Effector memory CD4-positive, alpha-beta T cell (primary cell): ENCODE measurements around the gene GARRE1.
A peak's percentile ranks its signal among the peaks of the same experiment; 100 is the strongest.

Source experiments
- DNase-seq, 3 donors: peaks; one replicate each; pipeline ENCODE4 v3.0.0-alpha.2; 2020
- H3K27ac ChIP-seq: 2 replicates; pipeline ENCODE4 v1.7.0; 2013; ENCODE audit warnings: mild to moderate bottlenecking, low read length, moderate library complexity; ENCODE audit not compliant: insufficient read depth, poor library complexity, severe bottlenecking
- H3K27me3 ChIP-seq: replicated peaks from 2 replicates; pipeline ENCODE4 v1.7.0; 2013; ENCODE audit warnings: mild to moderate bottlenecking, low read length; ENCODE audit not compliant: insufficient read depth, control insufficient read depth, poor library complexity, severe bottlenecking
- H3K36me3 ChIP-seq: 2 replicates; pipeline ENCODE4 v1.7.0; 2013; ENCODE audit warnings: mild to moderate bottlenecking, low read length, moderate library complexity; ENCODE audit not compliant: control insufficient read depth, insufficient read depth
- H3K4me1 ChIP-seq: 2 replicates; pipeline ENCODE4 v1.7.0; 2013; ENCODE audit warnings: low read length, mild to moderate bottlenecking; ENCODE audit not compliant: control insufficient read depth, insufficient read depth, poor library complexity, severe bottlenecking
- H3K4me3 ChIP-seq: 2 replicates; pipeline ENCODE4 v1.7.0; 2013; ENCODE audit warnings: low read length, low read depth, mild to moderate bottlenecking; ENCODE audit not compliant: insufficient read depth, poor library complexity, severe bottlenecking
- H3K9me3 ChIP-seq: 2 replicates; pipeline ENCODE4 v1.7.0; 2013; ENCODE audit warnings: mild to moderate bottlenecking, low read length, moderate library complexity; ENCODE audit not compliant: control insufficient read depth

GARRE1 gene

GRCh38 chr19:34259367-34260095 lies 5.2 kb downstream of the GARRE1 start:
- Histone ChIP-seq H3K4me1 (peaks cover 7% of the 10 kb centered on the region), H3K9me3 (no peaks in the 10 kb centered on the region), H3K36me3 (no peaks in the 10 kb centered on the region), H3K27ac (no peak overlapping the region), H3K4me3 (no peak overlapping the region), H3K27me3 (no peaks in the 10 kb centered on the region)
- no peak for DNase-seq

GRCh38 chr19:34260771-34261173 lies 6.4 kb downstream of the GARRE1 start:
- H3K4me1 ChIP-seq, result peaks cover 10% of the 10 kb centered on the region
- no peaks in the 10 kb centered on the region for H3K9me3 ChIP-seq
- no peaks in the 10 kb centered on the region for H3K27me3 ChIP-seq
- H3K27ac ChIP-seq, result no peak overlapping the region
- no peak for DNase-seq
- H3K36me3 ChIP-seq, result no peaks in the 10 kb centered on the region
- H3K4me3 ChIP-seq, result no peak overlapping the region

GRCh38 chr19:34261334-34262109 lies 7.2 kb downstream of the GARRE1 start:
- H3K27ac ChIP-seq, result no peak overlapping the region

GRCh38 chr19:34263745-34264237 lies 9.4 kb downstream of the GARRE1 start:
- Histone ChIP-seq H3K27ac (no peak overlapping the region), H3K27me3 (no peaks in the 10 kb centered on the region), H3K9me3 (no peaks in the 10 kb centered on the region), H3K4me1 (peaks cover 17% of the 10 kb centered on the region), H3K36me3 (no peaks in the 10 kb centered on the region), H3K4me3 (no peak overlapping the region)
- DNase-seq, result no peak

More at GRCh38 chr19:34261334-34262109, 7.2 kb downstream of the GARRE1 start:
- DNase-seq, result no peak
- H3K36me3 ChIP-seq, result no peaks in the 10 kb centered on the region
- H3K27me3 ChIP-seq, result no peaks in the 10 kb centered on the region
- peaks cover 6% of the 10 kb centered on the region for H3K4me1 ChIP-seq
- H3K9me3 ChIP-seq, result no peaks in the 10 kb centered on the region
- H3K4me3 ChIP-seq, result no peak overlapping the region

- DNase-seq, result no peak
- Histone ChIP-seq H3K27ac (no peak overlapping the region), H3K27me3 (no peaks in the 10 kb centered on the region), H3K4me1 (peaks cover 26% of the 10 kb centered on the region), H3K36me3 (no peaks in the 10 kb centered on the region), H3K9me3 (no peaks in the 10 kb centered on the region), H3K4me3 (no peak overlapping the region)
Observed at GRCh38 chr19:34265221-34265650, 10.9 kb downstream of the GARRE1 start.

GRCh38 chr19:34269081-34269480 lies 14.7 kb downstream of the GARRE1 start:
- H3K36me3 ChIP-seq, result no peaks in the 10 kb centered on the region
- peak overlapping the region; percentile 19 for H3K4me3 ChIP-seq
- DNase-seq, result peak in 2 of 3 donors; percentile 3
- no peaks in the 10 kb centered on the region for H3K27me3 ChIP-seq
- H3K4me1 ChIP-seq, result peaks cover 54% of the 10 kb centered on the region
- H3K27ac ChIP-seq, result peak overlapping the region; percentile 81
- no peaks in the 10 kb centered on the region for H3K9me3 ChIP-seq

GRCh38 chr19:34269489-34269888 lies 15.1 kb downstream of the GARRE1 start:
- peaks cover 54% of the 10 kb centered on the region for H3K4me1 ChIP-seq
- peak overlapping the region; percentile 13 for H3K4me3 ChIP-seq

GRCh38 chr19:34269968-34270621 lies 15.7 kb downstream of the GARRE1 start:
- Histone ChIP-seq H3K36me3 (no peaks in the 10 kb centered on the region), H3K27ac (peak overlapping the region; percentile 81), H3K9me3 (no peaks in the 10 kb centered on the region), H3K4me1 (peaks cover 52% of the 10 kb centered on the region), H3K27me3 (no peaks in the 10 kb centered on the region), H3K4me3 (peak overlapping the region; percentile 22)
- peak; percentile 69 to 80 (median 71) for DNase-seq

More at GRCh38 chr19:34269489-34269888, 15.1 kb downstream of the GARRE1 start:
- Histone ChIP-seq H3K9me3 (no peaks in the 10 kb centered on the region), H3K27me3 (no peaks in the 10 kb centered on the region), H3K36me3 (no peaks in the 10 kb centered on the region), H3K27ac (peak overlapping the region; percentile 81)
- no peak for DNase-seq

GRCh38 chr19:34273121-34273520 lies 18.8 kb downstream of the GARRE1 start:
- peaks cover 50% of the 10 kb centered on the region for H3K4me1 ChIP-seq
- H3K36me3 ChIP-seq, result no peaks in the 10 kb centered on the region
- no peak overlapping the region for H3K27ac ChIP-seq
- no peaks in the 10 kb centered on the region for H3K27me3 ChIP-seq
- H3K9me3 ChIP-seq, result no peaks in the 10 kb centered on the region
- DNase-seq, result no peak
- H3K4me3 ChIP-seq, result no peak overlapping the region
